GM12878 (cell line): ENCODE data around the gene NSD2. TPM values are rescaled to one million over a fixed set of nuclear protein-coding genes. Genes with fewer than 3 reads are reported as not detected.

Source experiments
- ATAC-seq: fragments of 200-7000 bp; cut with Tn5 transposase; 3 replicates; pipeline ENCODE4 v1.9.1; 2020; ENCODE audit warnings: mild to moderate bottlenecking, moderate library complexity
- BruUV-seq: library from RNA; stranded (reverse); fragments of 400-500 nt; replicated peaks from 2 replicates; lab custom pipeline; 2021; lab: Mats Ljungman, UMichigan
- CTCF ChIA-PET: fragments of 300-600 bp; sonication (Branson Sonifier 250); formaldehyde crosslinking; extraction: SDS; loops from one replicate; lab custom pipeline; 2021; ENCODE audit warnings: inconsistent platforms; lab: Yijun Ruan, JAX
- POLR2A ChIA-PET: fragments of 350-600 bp; formaldehyde crosslinking; extraction: SDS; loops from one replicate; lab custom pipeline; 2021; ENCODE audit warnings: inconsistent platforms; lab: Charles Lee
- RAD21 ChIA-PET: fragments of 300-600 bp; sonication (Branson Sonifier 250); formaldehyde crosslinking; loops from one replicate; lab custom pipeline; 2023; ENCODE audit warnings: antibody characterized with exemption; ENCODE audit not compliant: unreplicated experiment; lab: Charles Lee
- SMC1A ChIA-PET: fragments of 300-600 bp; sonication (Branson Sonifier 250); formaldehyde crosslinking; loops from one replicate; lab custom pipeline; 2023; ENCODE audit not compliant: unreplicated experiment, uncharacterized antibody; lab: Charles Lee
- DNase-seq: peaks from one replicate; pipeline ENCODE4 v3.0.0-alpha.2; 2011; ENCODE audit warnings: low read depth, low spot score
- FAIRE-seq: peaks from 3 replicates; lab custom pipeline; 2011; peaks lifted over from hg19 to GRCh38; lab: Jason Lieb, UNC
- H2AFZ ChIP-seq: 2 replicates; pipeline ENCODE4 v1.6.0; 2011; ENCODE audit warnings: low read depth, low read length, control low read depth; ENCODE audit not compliant: control insufficient read depth
- H3K27ac ChIP-seq: 2 replicates; pipeline ENCODE4 v1.5.1; 2011; ENCODE audit warnings: control low read depth; ENCODE audit not compliant: control insufficient read depth, insufficient read depth
- H3K27me3 ChIP-seq, 2 experiments: replicated peaks in 1 of 2; 2 replicates each; pipeline versions ENCODE4 v1.6.0 to v1.6.1; 2011; ENCODE audit warnings: low read length in 1 of 2; ENCODE audit not compliant: control insufficient read depth in 2 of 2, insufficient read depth in 2 of 2
- H3K36me3 ChIP-seq, 2 experiments: 2 replicates each; pipeline ENCODE4 v1.5.1; 2011; ENCODE audit warnings: low read length in 1 of 2; ENCODE audit not compliant: control insufficient read depth in 2 of 2, insufficient read depth in 2 of 2
- H3K4me1 ChIP-seq: 2 replicates; pipeline ENCODE4 v1.6.1; 2011; ENCODE audit warnings: mild to moderate bottlenecking, low read length, moderate library complexity, mixed read lengths; ENCODE audit not compliant: control insufficient read depth, insufficient read depth
- H3K4me2 ChIP-seq: 2 replicates; pipeline ENCODE4 v1.6.0; 2011; ENCODE audit warnings: control low read depth; ENCODE audit not compliant: control insufficient read depth, insufficient read depth
- H3K4me3 ChIP-seq: fragments of 200-600 bp; sonication (generic); 2 replicates; pipeline ENCODE4 v1.5.1; 2016
- H3K79me2 ChIP-seq: 2 replicates; pipeline ENCODE4 v1.6.0; 2011; ENCODE audit warnings: low read length; ENCODE audit not compliant: control insufficient read depth, insufficient read depth
- H3K9ac ChIP-seq: 2 replicates; pipeline ENCODE4 v1.8.0; 2011; ENCODE audit warnings: low read length, control low read depth, mixed read lengths; ENCODE audit not compliant: control insufficient read depth, insufficient read depth
- H3K9me3 ChIP-seq: replicated peaks from 3 replicates; pipeline ENCODE4 v1.5.1; 2011; ENCODE audit warnings: mild to moderate bottlenecking, low read length; ENCODE audit not compliant: control insufficient read depth, insufficient read depth
- H4K20me1 ChIP-seq: 2 replicates; pipeline ENCODE4 v1.6.0; 2011; ENCODE audit not compliant: control insufficient read depth, insufficient read depth
- ATF7 ChIP-seq: fragments of 450-650 bp; IDR thresholded peaks from 2 replicates; pipeline ENCODE4 v1.6.1; 2016; ENCODE audit warnings: low read depth, mild to moderate bottlenecking
- BHLHE40 ChIP-seq, 2 experiments: fragments of 450-650 bp in 1 of 2; IDR thresholded peaks; 2 replicates each; pipeline ENCODE4 v1.6.1; 2011 to 2017; ENCODE audit warnings: low read depth in 2 of 2, borderline replicate concordance in 1 of 2, improper control_type of control experiment in 1 of 2, low read length in 1 of 2, mild to moderate bottlenecking in 1 of 2
- CBX3 ChIP-seq: fragments of 200-600 bp; sonication (generic); IDR thresholded peaks from 2 replicates; pipeline ENCODE4 v1.6.1; 2016; ENCODE audit warnings: low read depth, borderline replicate concordance
- CHD1 ChIP-seq: IDR thresholded peaks from 2 replicates; pipeline ENCODE4 v1.6.1; 2012; ENCODE audit warnings: low read depth, low read length, improper control_type of control experiment
- ESRRA ChIP-seq: IDR thresholded peaks from 2 replicates; pipeline ENCODE4 v1.6.1; 2012; ENCODE audit warnings: mild to moderate bottlenecking, low read length, improper control_type of control experiment
- FOS ChIP-seq: IDR thresholded peaks from 3 replicates; pipeline ENCODE4 v1.6.1; 2011; ENCODE audit warnings: borderline replicate concordance; ENCODE audit not compliant: insufficient read length; ENCODE audit errors: extremely low read depth
- IRF4 ChIP-seq: IDR thresholded peaks from 2 replicates; pipeline ENCODE4 v1.6.1; 2011; ENCODE audit warnings: low read depth, low read length
- LARP7 ChIP-seq: fragments of 450-650 bp; IDR thresholded peaks from 2 replicates; pipeline ENCODE4 v1.6.1; 2017; ENCODE audit warnings: mild to moderate bottlenecking
- NBN ChIP-seq: fragments of 450-650 bp; IDR thresholded peaks from 2 replicates; pipeline ENCODE4 v1.6.1; 2016
- NR2C1 ChIP-seq: fragments of 450-650 bp; IDR thresholded peaks from 2 replicates; pipeline ENCODE4 v1.6.1; 2017; ENCODE audit warnings: antibody characterized with exemption, mild to moderate bottlenecking, moderate library complexity
- NR2F1 ChIP-seq: fragments of 450-650 bp; conservative IDR thresholded peaks from 2 replicates; pipeline ENCODE4 v1.6.1; 2017; ENCODE audit warnings: mild to moderate bottlenecking
- POU2F2 ChIP-seq: IDR thresholded peaks from 3 replicates; pipeline ENCODE4 v1.6.1; 2011; ENCODE audit warnings: low read depth, mild to moderate bottlenecking, low read length, borderline replicate concordance
- STAT3 ChIP-seq: IDR thresholded peaks from 2 replicates; pipeline ENCODE4 v1.6.1; 2011; ENCODE audit warnings: low read depth, low read length, improper control_type of control experiment
- TARDBP ChIP-seq: IDR thresholded peaks from 2 replicates; pipeline ENCODE4 v1.6.1; 2016; ENCODE audit warnings: borderline replicate concordance
- TCF12 ChIP-seq: IDR thresholded peaks from 2 replicates; pipeline ENCODE4 v1.6.1; 2011; ENCODE audit warnings: low read depth, mild to moderate bottlenecking, low read length
- TCF3 ChIP-seq: IDR thresholded peaks from 2 replicates; pipeline ENCODE4 v1.6.1; 2012; ENCODE audit warnings: low read depth, mild to moderate bottlenecking, low read length, borderline replicate concordance; ENCODE audit not compliant: insufficient read depth
- ZNF384 ChIP-seq: IDR thresholded peaks from 2 replicates; pipeline ENCODE4 v1.6.1; 2012; ENCODE audit warnings: low read depth, mild to moderate bottlenecking, low read length, improper control_type of control experiment, borderline replicate concordance
- ZZZ3 ChIP-seq: IDR thresholded peaks from 2 replicates; pipeline ENCODE4 v1.6.1; 2011; ENCODE audit warnings: low read depth; ENCODE audit not compliant: control insufficient read depth, insufficient read length
- WGBS: methylation state at CpG from one replicate; pipeline ENCODE4 v1.1.6; 2016; ENCODE audit warnings: low lambda C conversion rate; ENCODE audit not compliant: insufficient replicate concordance, insufficient coverage; ENCODE audit errors: missing lambda C conversion rate; 5-methylcytosine and 5-hydroxymethylcytosine counted together
- in situ Hi-C: fragments of 300-500 bp; cut with MboI; formaldehyde crosslinking; loops from 9 replicates; pipeline ENCODE4 v1.14.3; 2018; ENCODE audit warnings: mixed read lengths
- intact Hi-C: fragments of 100-400 bp; cut with micrococcal nuclease; formaldehyde crosslinking; loops from one replicate; pipeline ENCODE4 v1.14.2; 2022; ENCODE audit not compliant: unreplicated experiment
- polyA plus RNA-seq, 11 experiments: library from polyadenylated mRNA; depleted of rRNA in 4 of 11; unstranded in 6 of 11; stranded (reverse) in 5 of 11; fragments of >200 nt; fragmentation: Nextera tagmentation in 4 of 11; fragmentation: Illumina TruSeq in 1 of 11; extraction: Ambion mirVana in 4 of 11; extraction: Trizol in 1 of 11; gene quantifications; 1 replicate in 1 of 11; 2 replicates in 10 of 11; pipeline versions ENCODE4 v1.2.1 to v1.2.3, GENCODE V29; 2011 to 2016; ENCODE audit warnings: inconsistent platforms in 2 of 11, missing spikeins in 2 of 11, low read depth in 1 of 11
- total RNA-seq, 4 experiments: library from RNA; depleted of rRNA in 3 of 4; stranded (reverse); fragments of >200 nt in 3 of 4; fragmentation: Illumina TruSeq in 1 of 4; extraction: Trizol in 1 of 4; gene quantifications; 2 replicates each; pipeline versions ENCODE4 v1.2.1 to v1.2.3, GENCODE V29; 2013 to 2021
- TF ChIP-seq, protein P1 (sequence below): fragments of 450-650 bp; formaldehyde crosslinking; IDR thresholded peaks from 2 replicates; pipeline ENCODE4 v1.4.0; 2020; ENCODE audit warnings: mild to moderate bottlenecking, moderate library complexity

NSD2 gene
- total and polyA plus RNA-seq, 10 of the 15 experiments (the other 5 are each of a cell fraction or from before 2014, with no cell fraction given): 8.6 to 139 (median 67.2) TPM

DNA sequence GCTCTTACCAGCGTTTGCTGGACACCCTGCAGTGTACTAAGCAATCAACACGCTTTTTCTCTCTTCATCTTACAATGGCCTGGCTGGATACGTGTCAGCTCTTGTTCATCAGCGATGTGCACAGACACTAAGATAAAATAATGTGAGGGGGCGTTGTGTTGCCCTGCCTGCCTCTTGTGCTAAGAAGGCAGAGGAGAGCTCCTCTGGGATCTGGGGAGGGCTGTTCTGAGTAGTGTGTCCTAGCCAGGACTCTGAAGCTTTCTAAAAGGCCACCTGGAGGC is 87.9 kb downstream of the NSD2 start:
- H3K79me2 ChIP-seq: no peaks in the 10 kb centered on the region

More for the DNA sequence above, 87.9 kb downstream of the NSD2 start:
- Histone ChIP-seq H3K4me2 (no peak overlapping the region), H3K27me3 (no peaks in the 10 kb centered on the region), H2AFZ (no peak overlapping the region), H3K36me3 (peaks cover 42 to 59% of the 10 kb centered on the region in 2 experiments), H3K27ac (no peak overlapping the region), H4K20me1 (no peaks in the 10 kb centered on the region), H3K9me3 (no peaks in the 10 kb centered on the region; the same call in 2 of the 3 replicates), H3K4me3 (no peak overlapping the region), H3K9ac (no peak overlapping the region), H3K4me1 (no peaks in the 10 kb centered on the region)
- ChIA-PET POLR2A (no interaction called here), SMC1A (no interaction called here), RAD21 (no interaction called here), CTCF (no interaction called here)
- no TSS peak for BruUV-seq
- FAIRE-seq: no peak
- no peak for DNase-seq
- in situ Hi-C loops: no loop called here
- intact Hi-C loops: no loop called here
- TF ChIP-seq CHD1 (no peak), ZZZ3 (no peak), IRF4 (no peak), ATF7 (no peak), FOS (no peak), BHLHE40 (IDR thresholded peaks at IDR 0.05; ENCODE audit: borderline replicate concordance in 1 of 2, low read depth in 2 of 2, low read length in 1 of 2) (no peak), CBX3 (no peak), TCF12 (no peak), STAT3 (no peak), ESRRA (no peak), POU2F2 (no peak), TCF3 (no peak), NR2C1 (no peak), NR2F1 (no peak), LARP7 (no peak), TARDBP (no peak), NBN (no peak), ZNF384 (no peak)
- TF ChIP-seq, protein P1, sequence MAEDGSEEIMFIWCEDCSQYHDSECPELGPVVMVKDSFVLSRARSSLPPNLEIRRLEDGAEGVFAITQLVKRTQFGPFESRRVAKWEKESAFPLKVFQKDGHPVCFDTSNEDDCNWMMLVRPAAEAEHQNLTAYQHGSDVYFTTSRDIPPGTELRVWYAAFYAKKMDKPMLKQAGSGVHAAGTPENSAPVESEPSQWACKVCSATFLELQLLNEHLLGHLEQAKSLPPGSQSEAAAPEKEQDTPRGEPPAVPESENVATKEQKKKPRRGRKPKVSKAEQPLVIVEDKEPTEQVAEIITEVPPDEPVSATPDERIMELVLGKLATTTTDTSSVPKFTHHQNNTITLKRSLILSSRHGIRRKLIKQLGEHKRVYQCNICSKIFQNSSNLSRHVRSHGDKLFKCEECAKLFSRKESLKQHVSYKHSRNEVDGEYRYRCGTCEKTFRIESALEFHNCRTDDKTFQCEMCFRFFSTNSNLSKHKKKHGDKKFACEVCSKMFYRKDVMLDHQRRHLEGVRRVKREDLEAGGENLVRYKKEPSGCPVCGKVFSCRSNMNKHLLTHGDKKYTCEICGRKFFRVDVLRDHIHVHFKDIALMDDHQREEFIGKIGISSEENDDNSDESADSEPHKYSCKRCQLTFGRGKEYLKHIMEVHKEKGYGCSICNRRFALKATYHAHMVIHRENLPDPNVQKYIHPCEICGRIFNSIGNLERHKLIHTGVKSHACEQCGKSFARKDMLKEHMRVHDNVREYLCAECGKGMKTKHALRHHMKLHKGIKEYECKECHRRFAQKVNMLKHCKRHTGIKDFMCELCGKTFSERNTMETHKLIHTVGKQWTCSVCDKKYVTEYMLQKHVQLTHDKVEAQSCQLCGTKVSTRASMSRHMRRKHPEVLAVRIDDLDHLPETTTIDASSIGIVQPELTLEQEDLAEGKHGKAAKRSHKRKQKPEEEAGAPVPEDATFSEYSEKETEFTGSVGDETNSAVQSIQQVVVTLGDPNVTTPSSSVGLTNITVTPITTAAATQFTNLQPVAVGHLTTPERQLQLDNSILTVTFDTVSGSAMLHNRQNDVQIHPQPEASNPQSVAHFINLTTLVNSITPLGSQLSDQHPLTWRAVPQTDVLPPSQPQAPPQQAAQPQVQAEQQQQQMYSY (CRISPR knock-in tag): no peak
- ATAC-seq: no peak
- WGBS: 98% methylated on average over 5 of the region's 5 CpGs
